NCI-H524 treated with DMSO at 0.1 percent for 48 hours (cell line): ENCODE measurements around the gene MTIF2.
"Not testable (repeated sequence)": the region's sequence is repeated elsewhere in the genome, so short reads cannot be mapped to it uniquely, and the experiment has no call there.

Experiments
- DNase-seq: peaks from one replicate; lab custom pipeline; 2025; lab: John Stamatoyannopoulos, UW

The MTIF2 gene

DNA sequence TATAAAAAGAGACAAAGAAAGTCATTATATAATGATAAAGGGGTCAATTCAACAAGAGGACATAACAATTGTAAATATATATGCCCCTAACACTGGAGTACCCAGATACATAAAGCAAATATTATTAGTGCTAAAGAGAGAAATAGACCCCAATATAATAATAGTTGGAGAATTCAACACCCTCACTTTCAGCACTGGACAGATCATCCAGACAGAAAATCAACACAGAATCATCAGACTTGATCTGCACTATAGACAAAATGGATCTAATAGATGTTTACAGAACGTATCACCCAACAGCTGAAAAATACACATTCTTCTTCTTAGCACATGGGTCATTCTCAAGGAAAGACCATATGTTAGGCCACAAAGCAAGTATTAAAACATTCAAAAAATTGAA lies 68.6 kb downstream of the MTIF2 start:
- DNase-seq: no peak

DNA sequence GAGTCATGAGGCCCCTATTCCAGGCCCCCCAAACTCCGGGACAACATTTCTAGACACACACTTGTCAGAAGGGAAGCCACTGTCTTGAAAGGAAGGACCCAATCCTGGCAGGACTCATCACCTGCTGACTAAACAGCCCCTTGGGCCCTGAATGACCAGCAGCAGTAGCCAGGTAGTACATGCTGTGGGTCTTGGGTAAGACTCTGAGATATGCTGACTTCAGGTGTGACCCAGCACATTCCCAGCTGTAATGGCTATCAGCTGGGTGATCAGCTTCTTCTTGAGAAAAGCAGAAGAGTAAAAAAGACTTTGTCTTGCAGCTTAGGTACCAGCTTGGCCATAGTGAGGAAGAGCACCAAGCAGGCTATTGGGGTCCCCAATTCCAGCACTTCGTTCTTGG lies 72.5 kb downstream of the MTIF2 start:
- no peak for DNase-seq

DNA sequence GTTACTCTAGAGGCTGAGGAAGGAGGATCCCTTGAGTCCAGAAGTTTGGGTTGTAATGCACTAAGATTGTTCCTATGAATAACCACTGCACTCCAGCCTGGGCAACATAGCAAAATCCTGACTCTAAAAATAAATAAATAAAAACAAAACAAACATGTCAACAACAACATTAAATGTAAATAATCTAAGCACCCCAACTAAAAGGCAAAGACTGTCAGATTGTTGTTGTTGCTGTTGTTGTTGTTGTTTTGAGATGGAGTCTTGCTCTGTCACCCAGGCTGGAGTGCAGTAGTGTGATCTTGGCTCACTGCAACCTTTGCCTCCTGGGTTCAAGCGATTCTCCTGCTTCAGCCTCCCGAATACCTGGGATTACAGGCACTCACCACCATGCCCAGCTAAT lies 77.1 kb downstream of the MTIF2 start:
- DNase-seq: not testable (repeated sequence)

- DNase-seq: not testable (repeated sequence)
Measured at GRCh38 chr2:55186837-55187236, 82.2 kb downstream of the MTIF2 start.
